Measurements from ENCODE around the gene EPB41. TPM values are rescaled to one million over a fixed set of nuclear protein-coding genes. Genes with fewer than 3 reads are reported as not detected.

EPB41 gene
- total and polyA plus RNA-seq, 4 donors, result 10.7 to 189 (median 38.1) TPM

GRCh38 chr1:29125788-29126187, 211.4 kb downstream of the EPB41 start:
- Histone ChIP-seq H3K36me3 (ENCODE audit: control insufficient read depth in 4 of 4, insufficient read depth in 3 of 4, low read depth in 1 of 4, low read length in 3 of 4) (no peaks in the 10 kb centered on the region), H3K4me1 (ENCODE audit: control insufficient read depth in 4 of 4, insufficient read depth in 4 of 4, low read length in 3 of 4) (peaks cover 12 to 25% (median 21%) of the 10 kb centered on the region in 4 donors), H3K9ac (ENCODE audit: low read depth in 1 of 2, low read length in 2 of 2) (no peak overlapping the region), H3K27ac (ENCODE audit: low read depth in 1 of 2, low read length in 2 of 2) (no peak overlapping the region), H3K9me3 (ENCODE audit: control insufficient read depth in 4 of 4, low read length in 3 of 4) (no peaks in the 10 kb centered on the region), H3K4me3 (ENCODE audit: low read depth in 1 of 3, low read length in 3 of 3) (no peak overlapping the region), H3K27me3 (ENCODE audit: control insufficient read depth in 4 of 4, insufficient read depth in 4 of 4, low read length in 3 of 4) (no peaks in the 10 kb centered on the region)
- WGBS, result 92% methylated on average over 6 of the region's 6 CpGs
- TF ChIP-seq, protein P1, sequence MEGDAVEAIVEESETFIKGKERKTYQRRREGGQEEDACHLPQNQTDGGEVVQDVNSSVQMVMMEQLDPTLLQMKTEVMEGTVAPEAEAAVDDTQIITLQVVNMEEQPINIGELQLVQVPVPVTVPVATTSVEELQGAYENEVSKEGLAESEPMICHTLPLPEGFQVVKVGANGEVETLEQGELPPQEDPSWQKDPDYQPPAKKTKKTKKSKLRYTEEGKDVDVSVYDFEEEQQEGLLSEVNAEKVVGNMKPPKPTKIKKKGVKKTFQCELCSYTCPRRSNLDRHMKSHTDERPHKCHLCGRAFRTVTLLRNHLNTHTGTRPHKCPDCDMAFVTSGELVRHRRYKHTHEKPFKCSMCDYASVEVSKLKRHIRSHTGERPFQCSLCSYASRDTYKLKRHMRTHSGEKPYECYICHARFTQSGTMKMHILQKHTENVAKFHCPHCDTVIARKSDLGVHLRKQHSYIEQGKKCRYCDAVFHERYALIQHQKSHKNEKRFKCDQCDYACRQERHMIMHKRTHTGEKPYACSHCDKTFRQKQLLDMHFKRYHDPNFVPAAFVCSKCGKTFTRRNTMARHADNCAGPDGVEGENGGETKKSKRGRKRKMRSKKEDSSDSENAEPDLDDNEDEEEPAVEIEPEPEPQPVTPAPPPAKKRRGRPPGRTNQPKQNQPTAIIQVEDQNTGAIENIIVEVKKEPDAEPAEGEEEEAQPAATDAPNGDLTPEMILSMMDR (IDR thresholded peaks at IDR 0.05; ENCODE audit: low read depth, low read length, missing input control), result no peak
- TF ChIP-seq HNF4G (IDR thresholded peaks at IDR 0.05) (no peak), NR2F2 (IDR thresholded peaks at IDR 0.05) (no peak), SP1 (IDR thresholded peaks at IDR 0.05) (no peak), HNF4A (conservative IDR thresholded peaks at IDR 0.05) (no peak), RAD21 (IDR thresholded peaks at IDR 0.05) (no peak), FOXA1 (IDR thresholded peaks at IDR 0.05) (no peak), MAX (IDR thresholded peaks at IDR 0.05) (no peak), FOXA2 (IDR thresholded peaks at IDR 0.05) (no peak), RXRA (IDR thresholded peaks at IDR 0.05) (no peak), JUND (IDR thresholded peaks at IDR 0.05) (no peak), REST (IDR thresholded peaks at IDR 0.05) (no peak), YY1 (IDR thresholded peaks at IDR 0.05) (no peak), ZBTB33 (IDR thresholded peaks at IDR 0.05) (no peak), GABPA (IDR thresholded peaks at IDR 0.05 in 1 of 2, conservative IDR thresholded peaks at IDR 0.05 in 1 of 2) (no peak), TAF1 (conservative IDR thresholded peaks at IDR 0.05) (no peak), EGR1 (IDR thresholded peaks at IDR 0.05; ENCODE audit: low read depth in 2 of 2) (no peak)
- TF ChIP-seq, protein P2, sequence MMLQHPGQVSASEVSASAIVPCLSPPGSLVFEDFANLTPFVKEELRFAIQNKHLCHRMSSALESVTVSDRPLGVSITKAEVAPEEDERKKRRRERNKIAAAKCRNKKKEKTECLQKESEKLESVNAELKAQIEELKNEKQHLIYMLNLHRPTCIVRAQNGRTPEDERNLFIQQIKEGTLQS (IDR thresholded peaks at IDR 0.05), result no peak
- DNase-seq (ENCODE audit: low spot score), result no peak

Data from liver (tissue), 9 donors.